Nephron (organoid): ENCODE data around the gene FOXD1.
A peak's percentile ranks its signal among the peaks of the same experiment; 100 is the strongest.

ENCODE experiments used
- H3K27ac Mint-ChIP-seq, 3 experiments: 2 replicates each; pipeline ENCODE4 v1.8.0; 2020; ENCODE audit warnings: mixed read lengths in 3 of 3, mild to moderate bottlenecking in 2 of 3, moderate library complexity in 1 of 3
- H3K27me3 Mint-ChIP-seq: 2 replicates; pipeline ENCODE4 v1.8.0; 2021; ENCODE audit warnings: low read depth, mild to moderate bottlenecking, moderate library complexity, mixed read lengths
- H3K36me3 Mint-ChIP-seq: 2 replicates; pipeline ENCODE4 v1.8.0; 2020; ENCODE audit warnings: low read depth, mixed read lengths
- H3K4me1 Mint-ChIP-seq: 2 replicates; pipeline ENCODE4 v1.8.0; 2020; ENCODE audit warnings: mixed read lengths
- H3K4me3 Mint-ChIP-seq, 3 experiments: 2 replicates each; pipeline ENCODE4 v1.8.0; 2020; ENCODE audit warnings: mild to moderate bottlenecking in 3 of 3, mixed read lengths in 3 of 3, moderate library complexity in 2 of 3
- H3K9me3 Mint-ChIP-seq: 2 replicates; pipeline ENCODE4 v1.8.0; 2020; ENCODE audit warnings: mixed read lengths
- TF ChIP-seq, protein P1 (sequence below), 3 experiments: fragments of 200-600 bp; sonication (generic); IDR thresholded peaks; one replicate each; pipeline ENCODE4 v1.5.0; 2021; ENCODE audit warnings: antibody characterized with exemption in 3 of 3; ENCODE audit not compliant: unreplicated experiment in 3 of 3

The FOXD1 gene

DNA sequence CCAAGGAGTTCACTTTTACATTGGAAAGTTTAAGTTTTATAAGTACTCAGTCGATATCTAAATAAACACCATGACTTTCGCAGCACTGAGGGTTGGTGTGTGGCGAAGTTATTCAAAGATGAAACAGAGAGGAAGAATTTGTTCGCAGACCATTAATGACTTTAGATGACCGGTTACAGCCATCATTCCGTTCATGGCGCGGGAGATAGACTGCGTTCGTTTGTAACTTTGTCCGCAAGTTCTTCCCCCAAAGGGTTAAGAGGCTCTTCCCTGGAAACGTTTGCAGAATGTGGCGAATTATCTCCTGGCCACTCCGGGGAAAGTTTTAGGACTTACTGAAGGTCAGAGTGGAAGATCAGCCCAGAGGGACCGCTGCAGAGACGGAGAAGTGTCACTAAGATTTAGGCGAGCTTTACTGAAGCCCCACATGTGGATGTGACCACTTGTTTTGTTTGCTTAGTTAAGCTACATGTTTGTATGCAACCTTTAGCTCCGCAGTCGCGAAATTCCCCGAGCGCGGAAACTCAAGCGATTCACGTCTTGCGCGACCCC, 2.2 kb upstream of the FOXD1 start:
- H3K9me3 Mint-ChIP-seq, result no peaks in the 10 kb centered on the region
- H3K36me3 Mint-ChIP-seq, result peaks cover under 1% of the 10 kb centered on the region
- peaks cover 92% of the 10 kb centered on the region for H3K27me3 Mint-ChIP-seq
- H3K4me1 Mint-ChIP-seq, result peaks cover 16% of the 10 kb centered on the region
- TF ChIP-seq, protein P1, sequence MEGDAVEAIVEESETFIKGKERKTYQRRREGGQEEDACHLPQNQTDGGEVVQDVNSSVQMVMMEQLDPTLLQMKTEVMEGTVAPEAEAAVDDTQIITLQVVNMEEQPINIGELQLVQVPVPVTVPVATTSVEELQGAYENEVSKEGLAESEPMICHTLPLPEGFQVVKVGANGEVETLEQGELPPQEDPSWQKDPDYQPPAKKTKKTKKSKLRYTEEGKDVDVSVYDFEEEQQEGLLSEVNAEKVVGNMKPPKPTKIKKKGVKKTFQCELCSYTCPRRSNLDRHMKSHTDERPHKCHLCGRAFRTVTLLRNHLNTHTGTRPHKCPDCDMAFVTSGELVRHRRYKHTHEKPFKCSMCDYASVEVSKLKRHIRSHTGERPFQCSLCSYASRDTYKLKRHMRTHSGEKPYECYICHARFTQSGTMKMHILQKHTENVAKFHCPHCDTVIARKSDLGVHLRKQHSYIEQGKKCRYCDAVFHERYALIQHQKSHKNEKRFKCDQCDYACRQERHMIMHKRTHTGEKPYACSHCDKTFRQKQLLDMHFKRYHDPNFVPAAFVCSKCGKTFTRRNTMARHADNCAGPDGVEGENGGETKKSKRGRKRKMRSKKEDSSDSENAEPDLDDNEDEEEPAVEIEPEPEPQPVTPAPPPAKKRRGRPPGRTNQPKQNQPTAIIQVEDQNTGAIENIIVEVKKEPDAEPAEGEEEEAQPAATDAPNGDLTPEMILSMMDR (IDR thresholded peaks at IDR 0.05; ENCODE audit: unreplicated experiment in 3 of 3), result no peak
- H3K27ac Mint-ChIP-seq, result no peak overlapping the region
- peak overlapping the region; percentile 68 to 80 (median 69) for H3K4me3 Mint-ChIP-seq

DNA sequence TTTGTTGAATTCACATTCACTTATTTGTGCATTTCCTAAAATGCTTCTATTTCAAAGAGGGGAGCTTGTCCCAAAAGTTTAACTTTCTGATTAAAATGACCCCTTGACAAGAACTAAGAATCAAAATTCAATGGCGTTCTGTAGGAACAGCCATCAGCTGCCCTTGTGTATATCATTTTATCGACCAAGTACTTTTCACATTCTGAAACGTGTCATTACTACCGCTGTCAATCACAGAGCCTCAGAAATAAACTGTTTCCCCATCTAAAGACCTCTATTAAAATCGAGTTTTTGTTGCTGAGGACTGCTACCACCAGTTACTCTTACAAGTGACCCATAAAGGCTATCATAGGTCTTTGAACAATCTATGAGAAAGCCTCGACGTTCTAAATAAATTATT, 1.6 kb upstream of the FOXD1 start:
- TF ChIP-seq, protein P1 (IDR thresholded peaks at IDR 0.05; ENCODE audit: unreplicated experiment in 3 of 3), result no peak
- Mint-ChIP-seq H3K4me1 (peaks cover 16% of the 10 kb centered on the region), H3K27me3 (peaks cover 94% of the 10 kb centered on the region), H3K36me3 (peaks cover 4% of the 10 kb centered on the region), H3K4me3 (peak overlapping the region; percentile 40 to 69 (median 68)), H3K9me3 (no peaks in the 10 kb centered on the region), H3K27ac (no peak overlapping the region)

DNA sequence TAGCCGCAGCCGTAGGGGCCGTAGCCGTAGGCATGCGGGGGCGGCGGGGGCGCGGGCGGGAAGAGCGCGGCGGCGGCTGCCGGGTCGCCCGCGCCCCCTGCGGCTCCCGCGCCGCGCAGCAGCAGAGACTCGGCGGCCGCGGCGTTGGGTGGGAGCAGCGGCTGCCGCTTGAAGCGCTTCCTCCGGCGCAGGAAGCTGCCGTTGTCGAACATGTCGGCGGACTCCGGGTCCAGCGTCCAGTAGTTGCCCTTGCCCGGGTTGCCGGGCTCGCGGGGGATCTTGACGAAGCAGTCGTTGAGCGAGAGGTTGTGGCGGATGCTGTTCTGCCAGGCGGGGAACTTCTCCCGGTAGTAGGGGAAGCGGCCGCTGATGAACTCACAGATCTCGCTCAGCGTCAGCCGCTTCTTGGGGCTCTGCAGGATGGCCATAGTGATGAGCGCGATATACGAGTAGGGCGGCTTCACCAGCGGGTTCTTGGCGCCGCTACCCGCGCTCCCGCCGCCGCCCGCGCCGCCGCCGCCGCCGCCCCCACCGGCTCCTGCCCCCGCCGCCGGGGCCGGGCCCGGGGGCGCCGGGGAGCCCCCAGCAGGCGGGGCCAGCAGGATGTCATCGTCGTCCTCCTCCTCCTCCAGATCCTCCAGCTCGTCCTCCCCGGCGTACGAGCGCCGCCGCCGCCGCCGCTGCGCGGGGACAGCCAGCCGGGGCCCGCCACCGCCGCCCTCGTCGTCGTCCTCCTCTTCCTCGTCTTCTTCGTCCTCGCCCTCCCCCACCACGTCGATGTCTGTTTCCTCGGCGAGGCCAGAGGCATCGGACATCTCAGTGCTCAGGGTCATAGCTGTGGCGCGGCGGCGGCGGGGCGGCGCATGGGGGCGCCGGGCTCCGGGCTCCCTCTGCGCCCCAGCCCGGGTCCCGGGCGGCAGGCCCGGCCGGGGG, 781 bp downstream of the FOXD1 start:
- Mint-ChIP-seq H3K27me3 (peaks cover 96% of the 10 kb centered on the region), H3K27ac (peak overlapping the region; percentile 51 to 94 (median 92)), H3K36me3 (peaks cover 10% of the 10 kb centered on the region), H3K4me1 (peaks cover 23% of the 10 kb centered on the region), H3K4me3 (peak overlapping the region; percentile 87 to 94 (median 90)), H3K9me3 (peaks cover 3% of the 10 kb centered on the region)
- TF ChIP-seq, protein P1 (IDR thresholded peaks at IDR 0.05; ENCODE audit: unreplicated experiment in 3 of 3), result no peak

DNA sequence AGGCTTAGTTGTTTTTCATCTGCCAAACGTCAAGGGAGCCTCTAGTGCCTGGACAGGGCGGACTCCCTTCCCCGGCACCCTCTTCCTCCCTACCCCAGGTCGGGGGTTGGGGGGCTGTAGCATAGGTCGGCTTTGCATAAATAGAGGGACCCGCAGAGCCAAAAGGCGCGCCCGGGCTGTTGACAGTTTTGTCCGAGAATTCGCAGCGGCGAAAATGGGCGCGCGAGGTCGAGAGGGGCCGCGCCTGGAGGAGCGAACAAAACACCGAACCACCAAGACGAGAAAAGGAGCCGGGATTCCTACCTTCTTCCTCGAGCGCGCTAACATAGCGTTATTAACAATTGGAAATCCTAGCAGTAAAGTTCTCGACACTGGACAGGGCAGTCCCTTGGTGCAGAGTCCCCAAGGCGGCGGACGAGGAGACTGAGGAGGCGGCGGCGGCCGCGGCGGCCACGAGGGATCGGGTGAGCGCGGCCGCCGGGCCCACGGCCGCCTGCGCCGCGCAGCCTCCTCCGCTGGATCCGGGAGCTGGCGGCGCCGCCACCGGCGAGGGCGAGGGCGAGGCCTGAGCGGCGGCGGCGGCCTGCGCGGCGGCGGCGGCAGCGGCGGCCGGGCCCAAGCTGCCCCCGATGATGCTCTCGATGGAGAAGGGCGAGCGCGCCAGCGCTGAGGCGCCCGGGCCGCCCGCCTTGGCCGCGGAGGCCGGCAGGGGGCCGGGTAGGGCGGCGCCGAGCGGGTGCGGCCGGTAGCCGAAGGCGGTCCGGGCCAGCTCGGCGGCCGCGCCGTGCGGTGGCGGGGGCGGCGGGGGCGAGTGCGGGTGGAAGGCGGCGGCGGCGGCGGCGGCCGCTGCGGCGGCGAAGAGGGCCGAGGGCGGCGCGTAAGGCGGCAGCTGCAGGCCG, 1.7 kb downstream of the FOXD1 start:
- Mint-ChIP-seq H3K9me3 (peaks cover 3% of the 10 kb centered on the region), H3K4me1 (peaks cover 23% of the 10 kb centered on the region), H3K27ac (peak overlapping the region in 2 of 3 experiments; percentile 49 to 82), H3K36me3 (peaks cover 10% of the 10 kb centered on the region), H3K4me3 (peak overlapping the region; percentile 79 to 87 (median 83)), H3K27me3 (peaks cover 96% of the 10 kb centered on the region)
- TF ChIP-seq, protein P1 (IDR thresholded peaks at IDR 0.05; ENCODE audit: unreplicated experiment in 3 of 3), result no peak

DNA sequence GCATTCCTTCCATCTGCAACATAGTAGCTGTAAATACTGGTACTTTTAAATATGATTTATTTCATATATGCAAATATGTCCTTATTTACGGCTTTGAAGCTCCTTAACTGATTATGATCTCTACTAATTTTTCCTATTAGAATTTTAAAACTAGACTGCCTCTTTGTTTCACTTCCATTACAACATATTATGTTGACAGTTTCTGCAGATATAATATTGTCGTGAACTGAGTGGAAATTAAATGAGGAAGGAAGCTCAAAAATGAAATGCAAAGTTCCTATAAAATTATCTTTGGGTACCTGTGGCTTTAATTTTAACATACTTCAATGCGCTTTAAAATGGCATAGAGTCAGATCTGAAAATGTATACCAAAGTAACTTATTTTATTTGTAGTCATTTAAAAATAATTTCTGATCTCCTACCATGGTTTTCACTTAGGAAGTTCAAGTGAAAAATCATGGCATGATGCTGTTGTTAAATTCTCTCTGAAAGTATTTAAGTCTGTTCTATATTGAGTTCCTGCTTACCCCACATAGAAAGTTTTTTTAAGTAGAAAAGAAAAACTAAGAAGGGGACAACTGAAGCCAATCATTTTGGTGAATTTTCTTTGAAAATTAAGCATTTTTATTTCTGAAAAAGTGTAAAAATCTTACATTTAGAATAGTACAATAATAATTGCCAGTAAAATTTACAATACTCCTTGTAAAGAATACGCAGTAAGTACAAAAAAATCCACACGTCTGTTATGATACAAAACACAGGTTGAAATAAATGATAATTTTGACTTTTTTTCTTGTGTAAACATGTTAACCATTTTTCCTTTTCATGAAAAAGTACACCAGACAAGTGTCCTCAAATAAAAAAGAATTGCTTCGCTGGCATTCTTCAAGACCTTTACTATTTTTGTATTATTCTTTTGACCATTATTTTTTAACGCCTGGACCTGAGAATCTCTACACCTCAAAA, 2.6 kb downstream of the FOXD1 start:
- peak overlapping the region in 2 of 3 experiments; percentile 49 to 82 for H3K27ac Mint-ChIP-seq

More for the DNA sequence above, 2.6 kb downstream of the FOXD1 start:
- TF ChIP-seq, protein P1 (IDR thresholded peaks at IDR 0.05; ENCODE audit: unreplicated experiment in 3 of 3), result no peak
- Mint-ChIP-seq H3K9me3 (peaks cover 3% of the 10 kb centered on the region), H3K4me1 (peaks cover 22% of the 10 kb centered on the region), H3K27me3 (peaks cover 96% of the 10 kb centered on the region), H3K36me3 (peaks cover 10% of the 10 kb centered on the region), H3K4me3 (peak overlapping the region; percentile 79 to 87 (median 83))
